ENCODE measurements around the gene AMBRA1.
"Not testable (repeated sequence)": the region's sequence is repeated elsewhere in the genome, so short reads cannot be mapped to it uniquely, and the experiment has no call there.

AMBRA1 gene

GRCh38 chr11:46390331-46391171 is 203.3 kb downstream of the AMBRA1 start:
- DNase-seq = no peak

- no peak for DNase-seq
These were observed 204.1 kb downstream of the AMBRA1 start for GRCh38 chr11:46389450-46390330.

GRCh38 chr11:46388619-46389449 is 205.0 kb downstream of the AMBRA1 start:
- DNase-seq = no peak

- DNase-seq = no peak
These were observed 205.8 kb downstream of the AMBRA1 start for GRCh38 chr11:46387919-46388618.

- DNase-seq = no peak
These were observed 206.4 kb downstream of the AMBRA1 start for GRCh38 chr11:46387456-46387855.

GRCh38 chr11:46386674-46387073 is 207.1 kb downstream of the AMBRA1 start:
- no peak for DNase-seq

- DNase-seq = no peak
These were observed 207.7 kb downstream of the AMBRA1 start for GRCh38 chr11:46386005-46386578.

GRCh38 chr11:46385169-46386004 is 208.4 kb downstream of the AMBRA1 start:
- no peak for DNase-seq

- no peak for DNase-seq
These were observed 209.7 kb downstream of the AMBRA1 start for GRCh38 chr11:46383974-46384701.

- DNase-seq = no peak
These were observed 210.4 kb downstream of the AMBRA1 start for GRCh38 chr11:46383404-46383758.

GRCh38 chr11:46382646-46383403 is 211.0 kb downstream of the AMBRA1 start:
- no peak for DNase-seq

- no peak for DNase-seq
These were observed 211.8 kb downstream of the AMBRA1 start for GRCh38 chr11:46381819-46382645.

- DNase-seq = no peak
These were observed 212.6 kb downstream of the AMBRA1 start, which contains the start of gene MDK for GRCh38 chr11:46381048-46381818. Gene MDK (plus strand): TSS chr11:46381669. CDS start chr11:46382058, 389 bp downstream.

- DNase-seq = peak; percentile 48
These were observed 213.3 kb downstream of the AMBRA1 start for GRCh38 chr11:46380340-46381047.

- DNase-seq = not testable (repeated sequence)
These were observed 214.1 kb downstream of the AMBRA1 start for GRCh38 chr11:46379482-46380293.

Data from activated T-cell treated with anti-CD3 and anti-CD28 coated beads for 4 hours (primary cell).